ENCODE measurements around the gene DCAF6. TPM values are rescaled to one million over a fixed set of nuclear protein-coding genes. Genes with fewer than 3 reads are reported as not detected.
A peak's percentile ranks its signal among the peaks of the same experiment; 100 is the strongest.
"Not testable (repeated sequence)": the region's sequence is repeated elsewhere in the genome, so short reads cannot be mapped to it uniquely, and the experiment has no call there.

The DCAF6 gene
- total RNA-seq, 4 donors from 2014 or later, result 99.6 to 137 (median 115) TPM

DNA sequence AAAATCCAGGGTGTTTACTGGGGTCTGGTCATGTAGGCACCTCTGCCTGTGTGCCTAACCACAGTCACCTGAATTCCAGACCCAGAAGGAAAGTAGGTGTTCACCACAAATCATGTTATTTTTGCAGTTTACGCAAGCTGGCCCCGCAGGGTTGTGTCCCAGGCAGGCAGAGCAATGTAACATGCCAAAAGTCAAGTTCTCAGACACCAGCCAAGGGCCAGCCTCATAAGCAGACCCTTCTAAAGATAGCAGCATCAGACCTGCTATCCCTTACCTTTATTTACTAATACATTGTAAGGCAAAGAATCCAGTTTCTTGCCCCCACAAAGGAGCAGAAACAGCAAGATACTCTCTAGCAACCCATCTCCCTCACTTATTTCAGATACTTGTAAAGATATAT, 117.2 kb downstream of the DCAF6 start:
- peaks cover 0 to 23% (median 2%) of the 10 kb centered on the region in 3 donors for H3K4me1 ChIP-seq
- 86 to 100% methylated on average over 1 to 2 of the region's 2 CpGs for WGBS, 2 donors (ENCODE audit: low coverage in 1 of 2)
- no peaks in the 10 kb centered on the region for H3K27me3 ChIP-seq
- no peak for ATAC-seq
- TF ChIP-seq POLR2AphosphoS5 (IDR thresholded peaks at IDR 0.05), result no peak
- TF ChIP-seq, protein P1, sequence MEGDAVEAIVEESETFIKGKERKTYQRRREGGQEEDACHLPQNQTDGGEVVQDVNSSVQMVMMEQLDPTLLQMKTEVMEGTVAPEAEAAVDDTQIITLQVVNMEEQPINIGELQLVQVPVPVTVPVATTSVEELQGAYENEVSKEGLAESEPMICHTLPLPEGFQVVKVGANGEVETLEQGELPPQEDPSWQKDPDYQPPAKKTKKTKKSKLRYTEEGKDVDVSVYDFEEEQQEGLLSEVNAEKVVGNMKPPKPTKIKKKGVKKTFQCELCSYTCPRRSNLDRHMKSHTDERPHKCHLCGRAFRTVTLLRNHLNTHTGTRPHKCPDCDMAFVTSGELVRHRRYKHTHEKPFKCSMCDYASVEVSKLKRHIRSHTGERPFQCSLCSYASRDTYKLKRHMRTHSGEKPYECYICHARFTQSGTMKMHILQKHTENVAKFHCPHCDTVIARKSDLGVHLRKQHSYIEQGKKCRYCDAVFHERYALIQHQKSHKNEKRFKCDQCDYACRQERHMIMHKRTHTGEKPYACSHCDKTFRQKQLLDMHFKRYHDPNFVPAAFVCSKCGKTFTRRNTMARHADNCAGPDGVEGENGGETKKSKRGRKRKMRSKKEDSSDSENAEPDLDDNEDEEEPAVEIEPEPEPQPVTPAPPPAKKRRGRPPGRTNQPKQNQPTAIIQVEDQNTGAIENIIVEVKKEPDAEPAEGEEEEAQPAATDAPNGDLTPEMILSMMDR (IDR thresholded peaks at IDR 0.05), result no peak
- TF ChIP-seq POLR2A (IDR thresholded peaks at IDR 0.05), result no peak
- no peak for TF ChIP-seq EP300 (IDR thresholded peaks at IDR 0.05)
- no peak overlapping the region for H3K27ac ChIP-seq
- H3K36me3 ChIP-seq, result peaks cover 0 to 8% of the 10 kb centered on the region in 2 donors
- no peak overlapping the region for H3K4me3 ChIP-seq
- H3K9me3 ChIP-seq, result no peaks in the 10 kb centered on the region

DNA sequence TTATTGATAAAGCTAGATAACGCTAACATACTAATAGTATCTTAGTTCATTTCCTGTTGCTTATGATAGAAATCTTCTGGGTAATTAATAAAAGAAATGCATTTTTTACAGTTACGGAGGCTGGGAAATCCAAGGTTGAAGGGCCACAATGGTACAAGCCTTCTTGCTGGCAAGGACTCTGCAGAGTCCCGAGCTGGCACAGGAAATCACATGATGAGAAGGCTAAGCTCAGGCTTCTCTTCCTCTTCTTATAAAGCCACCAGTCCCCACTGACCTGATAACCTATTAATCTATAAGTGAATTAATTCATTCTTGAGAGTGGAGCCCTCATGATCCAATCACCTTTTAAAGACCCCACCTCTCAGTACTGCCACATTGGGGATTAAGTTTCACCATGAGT, 117.6 kb downstream of the DCAF6 start:
- no peak for ATAC-seq
- TF ChIP-seq, protein P1 (IDR thresholded peaks at IDR 0.05), result no peak
- TF ChIP-seq EP300 (IDR thresholded peaks at IDR 0.05) (no peak), POLR2A (IDR thresholded peaks at IDR 0.05) (no peak), POLR2AphosphoS5 (IDR thresholded peaks at IDR 0.05) (no peak)
- no peak overlapping the region for H3K4me3 ChIP-seq
- 78 to 84% methylated on average over 3 of the region's 3 CpGs for WGBS, 2 donors (ENCODE audit: low coverage in 1 of 2)
- H3K27ac ChIP-seq, result no peak overlapping the region
- H3K9me3 ChIP-seq, result no peaks in the 10 kb centered on the region
- no peaks in the 10 kb centered on the region for H3K27me3 ChIP-seq
- peaks cover 0 to 8% of the 10 kb centered on the region in 2 donors for H3K36me3 ChIP-seq
- peaks cover 0 to 23% (median 2%) of the 10 kb centered on the region in 3 donors for H3K4me1 ChIP-seq

DNA sequence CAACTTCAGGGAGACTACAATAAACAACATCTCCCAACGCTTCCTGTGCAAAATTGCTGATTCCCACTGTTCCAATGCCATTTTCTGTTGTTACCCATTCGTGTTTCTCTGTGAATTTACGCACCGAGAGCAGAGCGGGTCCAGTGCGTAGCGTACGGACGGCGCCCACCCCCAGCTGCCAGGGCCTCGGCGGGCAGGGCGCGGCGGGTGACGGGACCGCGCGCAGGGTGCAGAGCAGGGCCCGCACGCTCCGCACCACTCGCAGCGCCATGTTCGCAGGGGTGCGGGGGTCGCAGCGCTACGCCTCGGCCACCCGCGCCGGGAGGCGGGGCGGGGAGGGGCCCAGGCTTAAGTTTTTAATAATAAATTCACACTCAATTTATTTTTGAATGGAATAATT, 119.7 kb downstream of the DCAF6 start:
- H3K36me3 ChIP-seq, result peaks cover 0 to 17% of the 10 kb centered on the region in 2 donors
- H3K9me3 ChIP-seq, H3K4me1 ChIP-seq, H3K4me3 ChIP-seq, H3K27me3 ChIP-seq, H3K27ac ChIP-seq: not testable (repeated sequence)
- ATAC-seq, result peak; percentile 62
- 74 to 92% methylated on average over 2 to 14 of the region's 35 CpGs for WGBS, 2 donors (ENCODE audit: low coverage in 1 of 2)

DNA sequence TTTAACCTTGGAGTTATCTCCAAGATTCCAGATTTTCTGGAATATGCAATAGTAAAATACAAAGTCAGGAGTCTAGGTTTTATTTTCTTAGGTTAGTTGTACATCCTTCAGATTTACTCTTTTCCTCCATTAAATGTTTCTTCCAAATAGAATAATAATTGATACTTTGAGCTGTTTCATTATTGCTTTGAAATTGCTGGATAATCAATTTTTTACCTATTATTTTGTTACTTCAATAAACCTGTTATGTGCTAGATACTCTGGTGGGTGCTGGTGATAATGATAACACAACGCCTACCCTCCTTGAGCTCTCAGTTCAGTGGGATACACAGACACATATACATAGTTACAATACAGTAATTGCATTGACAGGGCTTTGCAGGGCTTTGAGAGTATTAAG, 120.9 kb downstream of the DCAF6 start:
- TF ChIP-seq, protein P1 (IDR thresholded peaks at IDR 0.05), result no peak
- no peak for TF ChIP-seq POLR2AphosphoS5 (IDR thresholded peaks at IDR 0.05)
- H3K4me1 ChIP-seq, result peaks cover 0 to 3% (median 0%) of the 10 kb centered on the region in 3 donors
- no peaks in the 10 kb centered on the region for H3K27me3 ChIP-seq
- ATAC-seq, result no peak
- peaks cover 0 to 17% of the 10 kb centered on the region in 2 donors for H3K36me3 ChIP-seq
- H3K9me3 ChIP-seq, result no peaks in the 10 kb centered on the region
- WGBS, 2 donors (ENCODE audit: low coverage in 1 of 2), result 85% methylated on average over 1 of the region's 1 CpG; no CpG with 5 or more reads in 1 of the 2 donors
- no peak overlapping the region for H3K27ac ChIP-seq
- no peak overlapping the region for H3K4me3 ChIP-seq

DNA sequence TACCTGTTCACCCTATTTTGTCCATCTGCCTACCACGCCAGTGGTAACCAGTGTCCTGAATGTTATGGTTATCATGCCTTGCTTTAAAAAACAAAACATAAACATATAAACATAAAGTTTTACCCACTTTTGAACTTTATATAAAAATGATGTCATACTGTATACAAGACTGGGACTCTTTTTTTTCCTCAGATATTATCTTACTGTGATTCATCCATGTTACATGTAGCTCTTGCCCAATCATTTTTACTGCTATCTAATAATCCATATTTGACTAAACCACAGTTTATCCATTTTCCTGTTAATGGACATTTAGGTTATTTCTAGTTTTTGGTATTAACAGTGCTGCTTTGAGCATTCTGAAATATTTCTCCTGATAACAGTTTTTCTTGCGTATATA, 121.4 kb downstream of the DCAF6 start:
- H3K4me1 ChIP-seq, result peaks cover 0 to under 1% (median 0%) of the 10 kb centered on the region in 3 donors
- TF ChIP-seq EP300 (IDR thresholded peaks at IDR 0.05), result no peak
- no peak for TF ChIP-seq POLR2A (IDR thresholded peaks at IDR 0.05)
- TF ChIP-seq, protein P1 (IDR thresholded peaks at IDR 0.05), result no peak
- TF ChIP-seq POLR2AphosphoS5 (IDR thresholded peaks at IDR 0.05), result no peak
- no peak overlapping the region for H3K27ac ChIP-seq
- peaks cover 0 to 17% of the 10 kb centered on the region in 2 donors for H3K36me3 ChIP-seq
- H3K4me3 ChIP-seq, result no peak overlapping the region
- H3K27me3 ChIP-seq, result no peaks in the 10 kb centered on the region
- no peak for ATAC-seq
- WGBS, 2 donors (ENCODE audit: low coverage in 1 of 2), result 96 to 97% methylated on average over 2 of the region's 2 CpGs
- H3K9me3 ChIP-seq, result no peaks in the 10 kb centered on the region

All from gastroesophageal sphincter (tissue), 4 donors.